Psoas muscle (tissue), 8 donors: Measurements from ENCODE around the gene MCTP1. TPM values are rescaled to one million over a fixed set of nuclear protein-coding genes. Genes with fewer than 3 reads are reported as not detected.

ENCODE experiments used
- ATAC-seq, 4 donors: fragments of 200-7000 bp; cut with Tn5 transposase; one replicate each; pipeline ENCODE4 v1.9.1; 2020; ENCODE audit warnings: moderate library complexity in 3 of 4, mild to moderate bottlenecking in 2 of 4
- DNase-seq, 2 donors: peaks; one replicate each; pipeline ENCODE4 v3.0.0-alpha.2; 2020
- H3K27ac ChIP-seq: fragments of 200-600 bp; one replicate; pipeline ENCODE4 v1.8.0; 2022
- H3K27me3 ChIP-seq, 3 donors: fragments of 200-600 bp in 1 of 3; one replicate each; pipeline versions ENCODE4 v1.6.1 to v1.8.0; 2013 to 2022; ENCODE audit warnings: low read length in 2 of 3, mild to moderate bottlenecking in 2 of 3, moderate library complexity in 1 of 3; ENCODE audit not compliant: insufficient read depth in 3 of 3
- H3K36me3 ChIP-seq, 2 donors: fragments of 200-600 bp in 1 of 2; one replicate each; pipeline versions ENCODE4 v1.6.1 to v1.8.0; 2013 to 2022; ENCODE audit warnings: low read depth in 1 of 2, mild to moderate bottlenecking in 1 of 2, moderate library complexity in 1 of 2; ENCODE audit not compliant: insufficient read depth in 1 of 2
- H3K4me1 ChIP-seq: fragments of 200-600 bp; one replicate; pipeline ENCODE4 v1.8.0; 2022
- H3K4me3 ChIP-seq: fragments of 200-600 bp; one replicate; pipeline ENCODE4 v1.8.0; 2022; ENCODE audit warnings: mild to moderate bottlenecking
- H3K9me3 ChIP-seq: fragments of 200-600 bp; one replicate; pipeline ENCODE4 v1.8.0; 2022
- WGBS, 3 donors: extraction: QIAGEN DNeasy Blood & Tissue Kit; methylation state at CpG; one replicate each; pipeline versions ENCODE4 v1.1.6 to v1.1.7; 2013; 5-methylcytosine and 5-hydroxymethylcytosine counted together
- intact Hi-C, 2 donors: fragments of 100-400 bp; cut with DNase I; formaldehyde crosslinking; loops; one replicate each; pipeline versions ENCODE4 v1.11.0 to v1.14.2; 2022
- polyA plus RNA-seq, 3 donors: library from polyadenylated mRNA; stranded (reverse); fragments of 200-250 nt; gene quantifications; one replicate each; pipeline ENCODE4 v1.2.3, GENCODE V29; 2013
- total RNA-seq, 4 donors: library from RNA; stranded (reverse); fragmentation: NEBNext Ultra II Directional in 2 of 4; extraction: Animal tissue kit (Norgen Biotek cat#: 25700) in 2 of 4; gene quantifications; one replicate each; pipeline versions ENCODE4 v1.2.1 to v1.2.4, GENCODE V29; 2021 to 2023
- TF ChIP-seq, protein P1 (sequence below): fragments of 200-600 bp; IDR thresholded peaks from one replicate; pipeline ENCODE4 v1.8.0; 2022; ENCODE audit warnings: antibody characterized with exemption
- donor health status: healthy with polysubstance abuse.
- donor health status: DM: no; HTN: no; CAD: no; lungs with moderate emphysema.
- donor health status: Bipolar disorder and iron deficiency.
- donor health status: healthy.
- donor health status: DM: yes; HTN: yes; CAD: no.
- donor health status: DM: no; HTN: no; CAD: no.
- donor health status: DM: no; HTN: no; CAD: no.
- donor health status: DM: yes; HTN: yes; CAD: no.

The MCTP1 gene
- total and polyA plus RNA-seq, 7 donors, result 1.4 to 8.8 (median 3.5) TPM

DNA sequence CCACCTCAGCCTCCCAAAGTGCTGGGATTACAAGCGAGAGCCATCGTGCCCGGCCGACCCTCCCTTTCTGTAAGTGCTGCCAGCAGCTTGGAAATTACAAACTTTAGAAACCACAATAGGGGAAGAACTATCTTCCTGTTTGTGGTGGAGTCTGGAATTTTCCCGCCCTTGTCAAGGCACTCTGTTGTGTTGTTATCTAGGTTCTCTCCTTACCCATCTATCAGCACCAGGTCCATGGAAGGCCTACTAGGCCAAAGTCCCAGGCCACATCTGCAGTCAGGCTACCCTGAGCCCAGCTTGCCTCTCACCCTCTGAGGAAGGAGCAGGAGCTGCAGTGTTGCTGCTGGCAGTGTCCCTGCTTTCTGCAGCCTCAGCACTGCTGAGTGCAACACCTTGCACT, 214.9 kb downstream of the MCTP1 start:
- H3K4me1 ChIP-seq, result no peaks in the 10 kb centered on the region
- DNase-seq (no peak), ATAC-seq (no peak)
- H3K9me3 ChIP-seq, result no peaks in the 10 kb centered on the region
- intact Hi-C loops, result no loop called here
- peaks cover 0 to 1% (median 0%) of the 10 kb centered on the region in 3 donors for H3K27me3 ChIP-seq
- 59 to 77% (median 77%) methylated on average over 5 of the region's 5 CpGs for WGBS, 3 donors
- no peak overlapping the region for H3K27ac ChIP-seq
- H3K36me3 ChIP-seq, result no peaks in the 10 kb centered on the region
- TF ChIP-seq, protein P1, sequence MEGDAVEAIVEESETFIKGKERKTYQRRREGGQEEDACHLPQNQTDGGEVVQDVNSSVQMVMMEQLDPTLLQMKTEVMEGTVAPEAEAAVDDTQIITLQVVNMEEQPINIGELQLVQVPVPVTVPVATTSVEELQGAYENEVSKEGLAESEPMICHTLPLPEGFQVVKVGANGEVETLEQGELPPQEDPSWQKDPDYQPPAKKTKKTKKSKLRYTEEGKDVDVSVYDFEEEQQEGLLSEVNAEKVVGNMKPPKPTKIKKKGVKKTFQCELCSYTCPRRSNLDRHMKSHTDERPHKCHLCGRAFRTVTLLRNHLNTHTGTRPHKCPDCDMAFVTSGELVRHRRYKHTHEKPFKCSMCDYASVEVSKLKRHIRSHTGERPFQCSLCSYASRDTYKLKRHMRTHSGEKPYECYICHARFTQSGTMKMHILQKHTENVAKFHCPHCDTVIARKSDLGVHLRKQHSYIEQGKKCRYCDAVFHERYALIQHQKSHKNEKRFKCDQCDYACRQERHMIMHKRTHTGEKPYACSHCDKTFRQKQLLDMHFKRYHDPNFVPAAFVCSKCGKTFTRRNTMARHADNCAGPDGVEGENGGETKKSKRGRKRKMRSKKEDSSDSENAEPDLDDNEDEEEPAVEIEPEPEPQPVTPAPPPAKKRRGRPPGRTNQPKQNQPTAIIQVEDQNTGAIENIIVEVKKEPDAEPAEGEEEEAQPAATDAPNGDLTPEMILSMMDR, result no peak
- H3K4me3 ChIP-seq, result no peak overlapping the region

DNA sequence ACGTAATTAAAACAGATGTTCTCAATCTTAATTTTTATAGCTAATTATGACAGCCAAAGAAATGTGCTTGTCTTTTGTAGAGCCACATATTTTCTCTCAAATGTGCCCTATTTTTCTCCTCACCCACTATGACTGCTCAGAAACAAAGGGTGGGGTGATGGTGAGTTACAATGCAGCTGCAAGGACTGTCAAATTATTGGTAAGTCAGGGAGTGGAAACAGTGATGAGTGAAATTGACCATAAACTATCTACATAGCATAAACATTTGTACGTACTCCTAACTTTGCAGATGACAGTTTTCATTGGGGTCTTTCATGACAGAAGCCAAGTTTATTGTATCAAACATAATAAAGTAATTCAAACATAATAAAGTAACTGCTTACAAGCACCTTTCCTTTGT, 215.9 kb downstream of the MCTP1 start:
- TF ChIP-seq, protein P1, result no peak
- Histone ChIP-seq H3K4me1 (no peaks in the 10 kb centered on the region), H3K36me3 (no peaks in the 10 kb centered on the region), H3K27me3 (peaks cover 0 to 1% (median 0%) of the 10 kb centered on the region in 3 donors), H3K27ac (no peak overlapping the region), H3K9me3 (no peaks in the 10 kb centered on the region), H3K4me3 (no peak overlapping the region)
- WGBS, 3 donors, result 20 to 34% (median 32%) methylated on average over 2 of the region's 2 CpGs
- no peak for ATAC-seq
- no peak for DNase-seq
- intact Hi-C loops, result no loop called here

DNA sequence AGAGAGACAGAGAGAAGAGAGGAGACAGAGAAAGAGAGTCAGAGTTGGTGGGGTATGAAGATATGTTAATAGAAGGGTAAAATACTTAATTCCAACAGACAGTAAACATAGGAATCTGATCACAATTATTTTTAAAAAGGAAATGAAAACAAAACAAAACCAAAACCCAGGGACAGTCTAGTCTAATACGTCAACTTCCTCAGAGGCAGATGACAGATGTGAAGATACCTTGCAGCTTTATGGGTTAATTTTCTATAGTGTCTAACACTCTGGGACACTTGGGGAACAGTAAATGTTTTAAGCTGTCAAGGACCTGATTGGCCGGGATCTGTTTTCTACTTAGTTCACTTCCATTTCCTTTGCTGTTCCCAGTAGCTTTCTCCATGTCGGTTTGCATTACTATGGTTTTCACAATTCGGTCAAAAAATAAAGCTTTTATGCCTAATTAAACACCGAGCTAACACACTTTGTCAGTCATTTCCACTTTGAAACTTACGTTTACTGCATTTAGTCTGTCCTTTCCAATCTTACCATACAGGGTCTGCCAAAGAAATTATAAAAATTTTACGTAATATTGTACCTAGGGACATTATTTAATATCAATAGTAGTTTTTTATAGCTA, 216.5 kb downstream of the MCTP1 start:
- DNase-seq, result no peak
- Histone ChIP-seq H3K4me3 (no peak overlapping the region), H3K4me1 (no peaks in the 10 kb centered on the region), H3K9me3 (no peaks in the 10 kb centered on the region), H3K36me3 (no peaks in the 10 kb centered on the region), H3K27ac (peak overlapping the region; percentile 37), H3K27me3 (peaks cover 0 to 1% (median 0%) of the 10 kb centered on the region in 3 donors)
- intact Hi-C loops, result no loop called here
- ATAC-seq, result no peak
- TF ChIP-seq, protein P1, result no peak
- WGBS, 3 donors, result 50 to 57% (median 52%) methylated on average over 7 of the region's 7 CpGs

DNA sequence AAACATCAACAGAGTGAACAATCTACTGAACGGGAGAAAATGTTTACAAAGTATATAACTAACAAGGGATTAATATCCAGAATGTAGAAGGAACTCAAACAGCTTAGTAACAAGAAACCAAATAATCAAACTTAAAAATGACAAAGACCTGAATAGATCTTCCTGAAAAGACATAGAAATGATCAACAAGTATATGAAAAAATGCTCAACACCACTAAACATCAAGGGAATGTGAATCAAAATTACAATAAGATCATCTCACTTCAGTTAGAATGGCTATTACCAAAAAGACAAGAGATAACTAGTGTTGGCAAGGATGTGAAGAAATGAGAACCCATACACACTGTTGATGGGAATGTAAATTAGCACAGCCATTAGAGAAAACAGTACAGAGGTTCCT, 218.8 kb downstream of the MCTP1 start:
- no peaks in the 10 kb centered on the region for H3K4me1 ChIP-seq
- H3K9me3 ChIP-seq, result no peaks in the 10 kb centered on the region
- H3K27me3 ChIP-seq, result peaks cover 0 to 1% (median 0%) of the 10 kb centered on the region in 3 donors
- WGBS, 3 donors, result 65 to 79% (median 78%) methylated on average over 1 of the region's 1 CpG
- no peak for DNase-seq
- intact Hi-C loops, result no loop called here
- H3K36me3 ChIP-seq, result no peaks in the 10 kb centered on the region
- H3K27ac ChIP-seq, result no peak overlapping the region
- H3K4me3 ChIP-seq, result no peak overlapping the region
- TF ChIP-seq, protein P1, result no peak
- no peak for ATAC-seq

DNA sequence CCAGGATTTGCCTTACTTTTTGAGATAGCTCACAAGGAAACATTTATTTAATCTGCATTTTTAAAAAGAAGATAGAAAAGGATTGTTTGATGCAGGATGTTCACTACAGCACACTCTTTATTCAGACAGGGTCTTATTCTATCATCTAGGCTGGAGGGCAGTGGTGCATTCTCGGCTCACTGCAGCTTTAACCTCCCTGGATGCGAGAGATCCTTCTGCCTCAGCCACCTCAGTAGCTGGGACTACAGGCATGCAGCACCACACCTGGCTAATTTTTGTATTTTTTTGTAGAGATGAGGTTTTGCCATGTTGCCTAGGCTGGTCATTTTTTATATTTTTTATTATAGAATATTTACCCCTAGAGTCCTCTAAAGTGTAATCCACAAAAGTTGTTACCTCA, 221.4 kb downstream of the MCTP1 start:
- ATAC-seq (no peak), DNase-seq (no peak)
- intact Hi-C loops, result no loop called here
- Histone ChIP-seq H3K4me1 (no peaks in the 10 kb centered on the region), H3K4me3 (no peak overlapping the region), H3K9me3 (no peaks in the 10 kb centered on the region), H3K27me3 (no peaks in the 10 kb centered on the region), H3K27ac (no peak overlapping the region), H3K36me3 (no peaks in the 10 kb centered on the region)
- 80 to 91% (median 89%) methylated on average over 2 of the region's 2 CpGs for WGBS, 3 donors
- TF ChIP-seq, protein P1, result no peak
